Measurements from ENCODE around the gene UVSSA.
"Not testable (repeated sequence)": the region's sequence is repeated elsewhere in the genome, so short reads cannot be mapped to it uniquely, and the experiment has no call there.

UVSSA gene

DNA sequence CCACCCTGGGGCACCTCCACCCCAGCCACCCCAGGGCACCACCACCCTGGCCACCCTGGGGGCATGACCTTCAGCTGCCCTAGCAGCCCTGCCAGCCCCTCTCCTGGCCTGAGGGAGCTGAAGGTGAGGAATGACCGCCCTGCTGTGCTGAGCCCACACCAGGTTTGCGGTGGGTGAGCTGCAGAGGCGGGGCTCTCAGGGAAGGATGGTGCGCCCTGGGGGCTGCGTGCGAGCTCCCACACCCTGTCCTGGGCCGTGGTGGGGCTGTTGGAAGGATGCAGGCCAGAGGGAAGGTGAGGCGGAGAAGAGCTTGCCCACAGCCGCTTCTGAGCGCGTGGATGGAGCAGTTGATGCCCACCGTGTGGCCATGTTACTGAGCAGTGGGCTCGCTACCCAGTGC is 17.7 kb downstream of the UVSSA start:
- DNase-seq (ENCODE audit: low spot score): no peak

DNA sequence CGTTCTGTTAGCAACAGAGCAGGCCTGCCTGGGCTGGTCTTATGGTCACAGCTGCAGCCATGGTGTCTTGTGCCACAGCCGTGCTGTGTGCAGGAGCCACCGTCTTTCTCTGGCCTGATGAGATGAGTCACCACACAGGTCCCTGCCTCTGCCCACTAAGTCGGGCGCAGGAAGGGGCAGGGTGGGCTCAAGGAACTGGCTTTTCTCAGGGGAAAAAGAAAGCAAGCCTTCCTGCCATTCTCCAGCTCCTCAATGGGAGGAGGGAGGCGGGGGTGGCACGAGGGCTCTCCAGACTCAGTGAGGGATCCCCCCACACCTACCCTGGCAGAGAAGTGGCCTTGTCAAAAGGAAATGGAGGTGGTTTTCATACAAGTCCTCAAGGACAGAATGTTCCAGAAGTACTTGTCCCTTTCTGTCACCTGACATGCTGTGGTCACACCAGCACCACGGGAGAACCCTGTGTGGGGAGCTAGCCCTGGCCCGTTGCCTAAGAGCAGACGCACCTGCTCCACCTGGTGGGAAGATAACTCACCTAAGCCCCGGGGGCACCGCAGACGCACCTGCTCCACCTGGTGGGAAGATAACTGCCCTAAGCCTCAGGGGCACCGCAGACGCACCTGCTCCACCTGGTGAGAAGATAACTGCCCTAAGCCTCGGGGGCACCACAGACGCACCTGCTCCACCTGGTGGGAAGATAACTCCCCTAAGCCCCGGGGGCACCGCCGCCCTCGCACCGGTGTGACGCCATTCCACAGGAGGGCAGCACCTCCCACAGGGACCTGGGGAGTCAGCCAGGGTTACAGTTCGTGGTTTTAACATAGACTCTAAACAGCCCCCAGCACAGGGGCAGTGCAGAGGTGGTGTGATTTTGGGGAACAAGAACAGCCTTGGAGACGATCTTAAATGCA is 18.5 kb downstream of the UVSSA start:
- DNase-seq (ENCODE audit: low spot score): no peak

DNA sequence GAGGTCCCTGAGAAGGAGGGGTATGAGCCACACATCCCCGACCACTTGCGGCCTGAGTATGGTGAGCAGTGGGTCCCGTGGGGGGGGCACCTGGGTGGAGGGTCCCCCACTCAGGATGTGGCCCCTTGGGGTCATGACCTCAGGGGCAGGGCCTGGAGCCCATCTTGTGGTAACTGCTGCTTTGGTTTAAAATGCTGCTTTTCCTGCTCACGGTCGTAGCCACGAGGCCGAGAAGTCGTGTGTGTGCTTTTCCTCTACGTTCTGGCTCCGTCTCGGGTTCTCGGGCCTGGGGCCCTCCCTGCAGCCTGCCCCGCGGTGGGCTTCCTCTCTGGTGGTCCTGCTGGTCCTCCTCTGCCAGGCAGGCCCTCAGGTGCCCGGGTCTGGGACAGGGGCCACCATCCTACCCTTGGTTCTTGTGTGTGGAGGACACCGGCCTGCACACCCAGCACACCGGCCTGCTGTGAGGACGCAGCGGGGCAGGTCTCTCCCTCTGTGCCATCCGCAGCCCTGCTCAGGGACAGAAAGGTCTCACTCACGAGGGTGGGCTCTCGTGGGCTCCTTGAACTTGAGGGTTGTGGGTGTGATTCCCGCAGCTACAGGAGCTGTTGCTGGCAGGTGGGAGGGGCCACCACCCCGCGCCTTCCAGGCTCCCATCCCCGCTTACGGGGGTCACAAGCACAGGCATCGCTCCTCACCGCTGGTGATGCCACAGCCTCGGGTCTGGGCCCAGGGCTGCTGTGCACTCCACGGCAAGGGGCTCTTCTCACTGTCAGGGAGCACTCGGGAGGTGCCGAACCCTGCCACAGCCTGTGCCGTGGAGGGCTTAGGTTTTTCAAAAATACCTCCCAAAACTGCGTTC is 19.6 kb downstream of the UVSSA start:
- DNase-seq (ENCODE audit: low spot score): no peak

DNA sequence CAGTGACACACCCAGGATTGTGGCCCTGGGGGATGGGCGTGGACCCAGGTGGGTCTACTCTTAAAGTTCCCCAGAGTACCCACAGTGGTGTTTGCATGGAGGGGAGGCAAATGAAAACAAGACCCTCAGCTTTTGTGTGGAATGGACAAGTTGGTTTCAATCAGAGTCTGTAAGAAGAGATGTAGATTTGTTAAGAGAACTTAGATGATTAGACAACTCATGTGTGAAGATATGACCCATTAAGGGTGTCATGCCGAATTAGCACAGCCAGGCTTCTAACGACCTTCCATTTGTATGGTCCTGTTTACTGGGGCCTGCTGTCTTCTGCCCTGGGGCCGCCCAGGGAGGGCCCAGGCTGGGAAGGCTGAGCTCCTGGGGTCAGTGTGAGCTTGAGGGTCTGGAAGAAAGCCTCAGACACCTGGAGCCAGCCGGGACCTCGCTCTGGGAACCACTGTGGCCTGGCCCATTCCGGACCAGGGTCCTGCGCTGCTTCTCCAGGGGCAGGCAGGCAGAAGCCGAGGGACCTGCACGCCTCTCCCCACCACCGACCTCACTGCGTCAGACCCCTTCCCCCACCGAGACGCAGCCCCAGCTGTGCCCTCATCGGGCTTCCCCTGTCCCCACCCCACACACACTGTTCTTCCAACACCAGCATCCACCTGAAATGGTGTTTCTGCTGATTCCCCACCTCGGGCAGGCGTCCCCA is 20.4 kb downstream of the UVSSA start:
- DNase-seq (ENCODE audit: low spot score): no peak

DNA sequence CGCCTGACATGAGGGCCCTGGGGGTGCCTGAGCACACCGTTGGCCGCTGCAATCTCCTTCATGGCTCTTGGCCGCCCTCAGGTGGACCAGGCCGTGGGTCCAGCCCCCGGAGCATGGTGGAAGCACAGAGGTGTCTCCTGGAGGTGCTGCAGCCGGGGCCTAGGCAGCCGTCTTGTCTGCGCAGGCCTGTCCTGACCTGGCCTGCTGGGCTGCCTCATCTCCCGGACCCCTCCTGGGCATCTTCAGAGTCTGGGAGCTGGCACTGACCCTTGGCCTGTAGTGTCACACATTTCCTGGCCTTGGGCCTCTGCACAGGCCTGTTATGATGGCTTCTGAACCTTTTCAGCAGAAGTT is 20.9 kb downstream of the UVSSA start:
- DNase-seq (ENCODE audit: low spot score): no peak

DNA sequence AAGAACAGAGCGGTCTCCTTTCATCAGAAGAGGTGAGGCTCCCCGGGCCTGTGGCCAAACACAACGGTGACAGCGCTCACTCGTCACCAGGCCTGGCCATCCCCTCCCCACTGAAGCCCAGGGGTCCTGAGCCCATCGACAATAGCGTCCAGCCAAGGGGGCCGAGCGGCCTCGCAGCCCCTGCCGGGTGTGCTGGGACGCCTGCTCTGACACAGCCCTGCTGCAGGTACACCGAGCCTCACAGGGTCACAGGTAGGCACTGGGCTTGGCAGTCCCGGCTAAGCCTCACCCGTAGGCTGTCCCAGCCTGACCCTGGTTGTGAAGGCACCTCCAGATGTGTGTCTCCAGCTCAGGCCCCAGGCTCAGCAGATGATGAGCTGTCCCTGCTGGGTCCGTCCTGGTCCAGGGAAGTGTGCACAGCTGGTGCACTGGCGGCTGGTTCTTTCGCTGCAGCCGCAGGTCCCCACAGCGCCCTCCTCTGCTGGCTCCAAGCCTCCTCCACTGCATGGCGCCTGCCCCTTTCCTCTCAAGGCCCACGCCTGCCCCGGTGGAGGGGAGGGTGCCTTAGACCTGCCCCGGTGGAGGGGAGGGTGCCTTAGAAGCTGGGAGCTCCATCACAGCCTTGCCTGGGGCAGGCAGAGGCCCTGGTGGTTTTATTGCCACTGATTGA is 21.5 kb downstream of the UVSSA start:
- DNase-seq (ENCODE audit: low spot score): no peak

DNA sequence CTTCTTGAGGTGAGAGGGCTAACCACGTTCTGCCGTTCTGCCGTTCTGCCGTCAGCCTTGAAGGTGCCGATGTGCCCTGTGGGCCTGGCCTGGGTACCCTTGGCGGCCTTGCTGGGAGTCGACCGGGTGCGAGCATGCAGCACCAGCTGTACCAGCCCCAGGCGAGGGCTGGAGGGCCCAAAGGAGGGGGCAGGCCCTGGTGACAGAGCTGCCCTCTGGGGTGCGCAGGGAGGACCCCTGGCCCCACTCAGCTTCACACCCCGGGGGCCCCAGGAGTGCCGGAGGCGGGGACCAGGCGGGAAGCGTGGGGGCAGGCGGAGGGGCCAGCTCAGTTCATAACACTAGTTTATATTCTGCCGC is 22.1 kb downstream of the UVSSA start:
- no peak for DNase-seq (ENCODE audit: low spot score)

DNA sequence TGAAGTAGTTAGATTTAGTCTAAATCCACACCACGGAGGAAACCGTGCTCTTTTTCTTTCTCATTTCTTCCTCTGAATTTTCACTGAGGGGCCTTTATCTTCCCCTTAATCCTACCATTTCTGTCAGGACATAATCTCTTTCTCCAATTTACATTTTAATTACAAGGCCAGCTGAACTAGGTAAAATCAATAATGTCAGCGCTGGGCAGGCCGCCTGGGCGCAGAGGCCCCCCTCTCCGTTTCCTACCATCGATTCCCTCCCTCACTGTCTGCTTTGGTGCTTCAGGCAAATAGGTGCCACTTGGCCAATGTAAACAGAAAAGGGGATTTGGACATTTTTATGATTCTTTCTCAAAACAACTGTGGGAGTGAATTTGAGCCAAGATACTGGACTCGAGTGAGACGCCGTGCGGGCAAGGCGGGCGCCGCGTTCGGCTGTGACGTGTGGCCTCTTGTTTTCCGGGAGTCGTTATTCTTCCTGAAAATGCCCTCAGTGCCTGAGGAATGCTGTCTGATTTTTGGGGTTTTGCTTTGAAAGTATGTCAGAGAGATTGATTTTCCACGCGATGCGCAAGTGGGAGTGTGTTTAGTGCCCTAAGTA is 22.6 kb downstream of the UVSSA start:
- no peak for DNase-seq (ENCODE audit: low spot score)

DNA sequence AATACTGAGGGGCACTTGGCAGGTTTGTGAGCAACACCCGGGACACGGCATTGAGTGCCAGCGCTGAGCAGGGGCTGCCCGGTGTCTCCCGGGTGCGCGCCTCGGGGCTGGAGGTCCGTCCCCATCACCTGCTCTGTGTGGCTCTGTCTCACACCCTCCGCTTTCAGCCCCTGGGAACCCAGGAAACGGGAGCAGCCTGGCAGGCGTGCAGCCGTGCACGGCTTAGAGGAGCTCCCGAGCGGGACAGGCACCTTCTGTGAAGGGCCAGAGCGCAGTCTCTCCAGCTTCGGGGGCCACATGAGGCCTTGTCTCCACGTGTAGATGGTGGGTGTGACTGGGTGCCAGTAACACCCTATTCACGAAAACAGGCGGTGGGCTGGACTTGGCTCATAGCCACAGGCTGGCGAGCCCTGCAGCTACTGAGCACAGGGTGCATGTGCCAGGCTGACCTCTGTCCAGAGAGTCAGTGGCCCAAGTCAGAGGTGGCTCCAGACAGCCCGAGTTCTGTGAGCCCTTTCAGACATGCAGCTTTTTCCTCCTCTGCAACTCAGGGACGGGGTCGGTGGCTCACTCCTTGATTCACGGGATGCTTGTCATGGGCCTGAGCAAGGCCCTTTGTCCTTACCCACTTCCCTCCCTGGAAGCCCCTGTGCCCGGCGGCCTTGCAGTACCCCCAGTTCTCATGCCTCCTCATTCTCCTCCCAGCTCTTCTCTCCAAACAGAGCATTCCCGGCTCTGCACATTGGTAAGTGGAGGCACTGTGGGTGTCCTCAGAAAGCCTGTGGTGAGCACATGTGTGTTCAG is 23.5 kb downstream of the UVSSA start:
- no peak for DNase-seq (ENCODE audit: low spot score)

DNA sequence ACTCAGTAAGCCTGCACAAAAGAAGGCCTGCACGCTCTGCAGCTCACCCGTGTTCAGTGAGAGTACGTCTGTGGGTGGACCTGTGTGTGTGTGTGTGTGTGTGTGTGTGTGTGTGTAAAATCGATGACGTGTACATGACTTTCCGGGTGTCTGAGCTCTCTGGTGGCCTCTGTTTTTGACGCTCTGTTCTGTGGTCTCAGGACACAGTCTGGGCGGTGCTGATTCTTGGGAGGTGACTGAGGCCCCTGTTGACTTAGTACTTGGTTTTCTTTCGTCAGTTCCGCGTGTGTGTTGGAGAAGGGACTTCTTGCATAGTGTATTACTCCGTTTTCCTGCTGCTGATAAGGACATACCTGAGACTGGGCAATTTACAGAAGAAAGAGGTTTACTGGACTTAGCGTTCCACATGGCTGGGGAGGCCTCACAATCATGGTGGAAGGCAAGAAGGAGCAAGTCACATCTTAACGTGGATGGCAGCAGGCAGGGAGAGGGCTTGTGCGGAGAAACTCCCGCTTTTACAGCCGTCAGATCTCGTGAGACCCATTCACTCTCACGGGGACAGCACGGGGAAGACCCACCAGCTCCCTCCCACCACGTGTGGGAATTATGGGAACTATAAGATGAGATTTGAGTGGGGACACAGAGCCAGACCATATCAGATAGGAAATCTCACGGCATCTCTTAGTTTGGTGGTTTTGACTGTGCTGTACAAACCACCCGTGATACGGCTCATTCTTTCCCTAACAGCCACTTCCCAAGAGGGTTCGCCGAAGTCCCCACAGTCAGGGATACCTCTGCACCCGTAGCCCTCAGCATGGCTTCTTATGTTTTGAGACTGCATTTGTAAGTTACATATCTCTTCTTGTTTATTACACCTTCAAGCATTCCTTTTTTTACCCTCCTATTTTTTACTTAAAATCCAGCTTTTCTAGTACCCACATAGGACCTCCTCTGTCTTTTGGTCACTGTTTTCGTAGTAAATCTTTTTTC is 24.5 kb downstream of the UVSSA start:
- DNase-seq (ENCODE audit: low spot score): no peak

DNA sequence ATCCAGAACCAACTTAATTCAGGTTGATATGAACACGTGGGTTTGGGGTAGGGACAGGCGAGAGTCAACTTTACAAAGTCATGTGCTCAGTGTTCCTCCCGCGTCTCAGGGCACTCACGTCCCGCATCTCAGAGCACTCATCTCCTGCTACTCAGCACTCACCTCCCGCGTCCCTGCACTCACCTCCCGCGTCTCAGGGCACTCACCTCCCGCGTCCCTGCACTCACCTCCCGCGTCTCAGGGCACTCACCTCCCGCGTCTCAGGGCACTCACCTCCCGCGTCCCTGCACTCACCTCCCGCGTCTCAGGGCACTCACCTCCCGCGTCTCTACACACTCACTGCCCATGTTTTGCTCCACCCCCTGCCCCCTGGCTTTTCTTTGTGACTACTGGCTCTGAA is 25.6 kb downstream of the UVSSA start:
- not testable (repeated sequence) for DNase-seq (ENCODE audit: low spot score)

DNA sequence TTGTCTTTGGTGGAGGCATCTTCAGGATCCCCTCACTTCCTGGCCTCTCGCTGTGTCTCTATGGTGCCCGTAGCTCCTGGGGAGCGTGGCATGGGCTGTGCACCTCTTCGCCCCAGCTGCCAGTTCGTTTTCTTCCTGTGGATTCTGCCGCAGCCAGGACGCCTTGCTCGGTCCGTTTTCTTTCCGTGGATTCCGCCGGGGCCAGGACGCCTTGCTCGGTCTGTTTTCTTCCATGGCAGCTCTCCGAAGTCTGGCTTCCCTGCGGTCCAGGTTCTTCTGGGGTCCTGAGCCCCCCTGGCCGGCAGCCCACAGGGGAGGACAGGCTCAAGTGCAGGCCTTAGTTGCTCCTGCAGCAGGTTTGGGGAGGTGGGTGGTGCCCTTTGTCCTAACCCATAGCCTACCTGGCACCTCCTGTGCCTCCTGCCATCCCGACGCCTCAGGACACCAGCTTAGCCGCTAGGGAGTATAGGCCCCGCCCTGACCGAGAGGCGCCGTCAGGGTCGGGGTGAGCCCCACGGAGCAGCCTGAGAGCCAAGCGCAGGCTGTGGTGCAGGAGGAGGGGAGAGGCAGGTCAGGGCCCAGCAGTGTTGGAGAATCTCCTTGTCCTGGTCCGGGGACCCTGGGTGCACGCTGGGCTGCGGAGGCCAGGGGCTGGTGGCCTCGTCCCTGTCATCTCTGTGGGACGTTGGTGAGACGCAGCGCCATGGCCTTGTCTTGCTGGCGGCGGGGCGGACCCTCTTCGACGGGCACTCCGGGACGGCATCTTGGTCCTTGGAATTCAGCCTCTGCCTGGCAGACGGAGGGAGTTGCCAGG is 27.1 kb downstream of the UVSSA start:
- no peak for DNase-seq (ENCODE audit: low spot score)

DNA sequence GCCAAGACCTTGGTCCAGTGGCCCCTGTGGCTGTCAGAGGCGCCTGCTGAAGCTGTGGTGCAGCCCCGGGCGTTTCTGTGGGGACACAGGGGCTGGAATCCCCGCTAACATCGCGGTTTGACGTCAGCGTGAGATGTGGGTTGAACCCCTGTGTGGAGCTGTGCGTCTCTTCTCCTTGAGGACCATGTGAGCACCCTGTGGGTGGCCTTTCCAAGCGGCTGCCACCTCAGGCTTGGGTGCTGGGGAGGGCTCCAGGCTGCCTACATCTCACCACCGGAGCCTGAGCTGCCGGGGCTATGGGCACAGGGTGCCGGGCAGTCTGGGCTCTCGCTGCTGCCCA is 27.7 kb downstream of the UVSSA start:
- no peak for DNase-seq (ENCODE audit: low spot score)

DNA sequence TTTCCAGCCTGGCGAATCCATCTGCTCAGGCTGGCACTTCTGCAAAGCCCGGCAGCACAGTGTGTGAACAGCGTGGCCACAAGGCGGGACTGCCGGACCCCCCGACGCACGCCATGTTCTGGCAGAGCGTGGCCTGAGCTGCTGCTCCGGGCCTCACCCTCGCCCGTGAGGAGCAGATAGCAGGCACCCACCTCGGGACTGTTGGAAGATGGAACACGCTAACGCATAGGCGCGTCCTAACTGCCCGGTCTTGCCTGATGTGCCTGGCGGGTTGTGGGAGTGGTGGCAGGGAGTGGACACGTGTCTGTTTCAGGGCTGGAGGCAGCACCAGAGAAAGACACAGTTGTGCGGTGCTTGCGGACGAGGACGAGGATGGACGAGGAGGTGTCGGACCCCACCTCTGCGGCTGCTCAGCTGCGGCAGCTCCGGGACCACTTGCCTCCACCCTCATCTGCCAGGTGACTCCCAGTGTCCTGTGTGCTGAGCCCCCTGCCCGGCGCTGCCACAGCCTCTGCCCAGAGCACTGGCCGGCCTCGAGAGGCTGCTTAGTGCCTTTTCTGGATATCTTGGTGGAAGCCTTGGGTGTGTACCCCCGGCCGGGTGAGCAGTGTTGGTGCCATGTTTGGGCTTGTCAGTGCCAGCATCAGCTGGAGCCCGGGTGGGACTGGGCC is 28.2 kb downstream of the UVSSA start:
- DNase-seq (ENCODE audit: low spot score): no peak

DNA sequence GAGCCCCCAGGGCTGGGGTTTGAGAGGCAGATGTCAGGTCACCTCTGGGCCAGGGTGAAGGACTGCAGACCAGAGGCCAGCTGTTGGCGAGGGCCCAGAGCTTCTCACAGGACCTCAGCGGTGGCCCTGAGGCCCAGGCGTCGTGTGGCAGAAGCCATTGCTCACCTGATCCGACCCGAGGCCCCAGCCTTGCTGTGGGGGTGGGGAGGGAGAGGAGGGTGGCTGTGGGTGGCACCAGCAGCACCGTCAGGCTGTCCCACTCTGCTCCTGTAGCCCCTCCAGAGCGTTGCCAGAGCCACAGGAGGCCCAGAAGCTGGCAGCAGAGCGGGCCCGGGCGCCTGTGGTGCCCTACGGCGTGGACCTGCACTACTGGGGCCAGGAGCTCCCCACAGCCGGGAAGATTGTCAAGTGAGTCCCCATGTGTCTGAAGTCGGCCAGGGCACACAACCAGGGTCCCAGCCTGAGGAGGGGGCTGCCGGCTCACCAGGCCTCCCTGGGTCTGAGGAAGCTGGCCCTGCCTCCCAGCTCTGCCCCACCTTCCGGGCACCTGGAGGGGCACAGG is 28.8 kb downstream of the UVSSA start:
- DNase-seq (ENCODE audit: low spot score): no peak

DNA sequence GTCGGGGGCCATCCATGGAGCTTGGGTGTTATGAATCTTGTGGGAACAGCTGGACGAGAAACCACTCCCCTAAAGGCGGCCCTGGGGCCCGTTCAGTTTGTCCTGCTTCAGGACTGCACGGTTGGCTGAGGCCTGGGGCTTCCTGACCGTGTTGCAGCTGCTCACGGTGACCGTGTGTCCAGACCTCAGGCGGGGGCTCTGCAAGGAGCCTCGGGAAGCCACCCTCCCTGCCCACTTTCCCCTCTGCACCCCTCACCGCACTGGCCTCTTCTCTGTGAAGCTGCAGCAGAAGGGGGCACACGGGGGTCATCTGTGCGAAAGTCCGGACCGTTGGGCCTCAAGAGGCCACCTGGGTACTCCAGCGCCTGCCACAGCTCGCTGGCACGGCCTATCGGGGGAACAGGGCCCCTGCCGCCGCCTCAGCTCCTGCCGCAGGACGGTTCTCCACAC is 29.4 kb downstream of the UVSSA start:
- DNase-seq (ENCODE audit: low spot score): no peak

DNA sequence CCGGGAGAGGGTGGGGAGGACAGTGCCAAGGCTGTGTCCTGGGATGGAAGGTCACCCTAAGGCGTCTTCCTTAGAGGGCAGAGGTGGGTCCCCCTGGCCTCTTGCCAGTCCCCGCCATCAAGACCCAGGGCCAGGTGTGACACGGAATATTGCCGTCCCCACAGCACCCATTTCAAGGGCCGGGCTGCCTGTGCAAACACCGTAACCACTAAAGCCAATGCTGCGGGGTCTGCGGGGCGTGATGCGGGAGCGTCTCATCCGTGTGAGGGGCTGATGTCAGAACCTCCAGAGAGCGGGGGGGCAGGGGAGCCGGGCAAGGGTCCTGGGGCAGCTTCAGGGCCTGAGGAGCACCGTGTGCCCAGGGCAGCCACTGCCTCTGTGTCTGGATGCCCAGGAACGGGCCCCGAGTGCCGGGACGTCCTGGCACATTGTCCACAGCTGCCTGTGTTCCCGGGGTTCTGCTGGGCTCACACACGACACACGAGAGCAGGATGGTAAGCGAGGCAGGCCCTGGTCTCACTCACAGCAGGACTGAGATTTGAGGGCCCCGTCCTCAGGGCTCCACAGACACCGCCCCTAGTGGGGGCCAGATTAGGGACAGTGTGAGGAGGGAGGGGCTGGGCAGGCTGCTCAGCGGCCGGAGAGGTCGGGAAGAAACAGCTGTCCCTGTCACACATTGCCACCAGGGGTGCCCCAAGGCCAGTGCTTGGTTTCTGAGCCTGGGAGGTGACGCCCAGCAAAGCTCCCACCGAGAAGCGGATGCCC is 30.0 kb downstream of the UVSSA start:
- no peak for DNase-seq (ENCODE audit: low spot score)

All from hematopoietic multipotent progenitor cell treated with erythropoietin and hydrocortisone succinate and interleukin-3 and kit ligand, for 17 days (in vitro differentiated cells).